WERI-Rb-1 (cell line): Measurements from ENCODE around the gene TMEM132D.

ENCODE experiments used
- DNase-seq: peaks from one replicate; pipeline ENCODE4 v3.0.0-alpha.2; 2020
- H3K27ac ChIP-seq: fragments of 250-450 bp; sonication (Bioruptor Pico); 2 replicates; pipeline ENCODE4 v1.5.1; 2020; ENCODE audit warnings: mild to moderate bottlenecking, moderate library complexity
- H3K27me3 ChIP-seq: fragments of 250-450 bp; sonication (Bioruptor Pico); 2 replicates; pipeline ENCODE4 v1.5.1; 2021; ENCODE audit warnings: mild to moderate bottlenecking, low read depth, moderate library complexity; ENCODE audit not compliant: insufficient read depth, severe bottlenecking
- H3K36me3 ChIP-seq: fragments of 250-450 bp; sonication (Bioruptor Pico); 2 replicates; pipeline ENCODE4 v1.5.1; 2020; ENCODE audit warnings: mild to moderate bottlenecking, moderate library complexity
- H3K4me3 ChIP-seq: 2 replicates; pipeline ENCODE4 v1.5.1; 2011; ENCODE audit warnings: low read depth, mild to moderate bottlenecking, control low read depth, low read length
- H3K9me3 ChIP-seq: fragments of 250-450 bp; sonication (Bioruptor Pico); 2 replicates; pipeline ENCODE4 v1.5.1; 2021; ENCODE audit warnings: mild to moderate bottlenecking, moderate library complexity; ENCODE audit not compliant: severe bottlenecking
- TF ChIP-seq, protein P1 (sequence below): IDR thresholded peaks from 2 replicates; pipeline ENCODE4 v1.5.1; 2011; ENCODE audit warnings: low read depth, mild to moderate bottlenecking, control low read depth, inconsistent platforms, low read length

The TMEM132D gene

DNA sequence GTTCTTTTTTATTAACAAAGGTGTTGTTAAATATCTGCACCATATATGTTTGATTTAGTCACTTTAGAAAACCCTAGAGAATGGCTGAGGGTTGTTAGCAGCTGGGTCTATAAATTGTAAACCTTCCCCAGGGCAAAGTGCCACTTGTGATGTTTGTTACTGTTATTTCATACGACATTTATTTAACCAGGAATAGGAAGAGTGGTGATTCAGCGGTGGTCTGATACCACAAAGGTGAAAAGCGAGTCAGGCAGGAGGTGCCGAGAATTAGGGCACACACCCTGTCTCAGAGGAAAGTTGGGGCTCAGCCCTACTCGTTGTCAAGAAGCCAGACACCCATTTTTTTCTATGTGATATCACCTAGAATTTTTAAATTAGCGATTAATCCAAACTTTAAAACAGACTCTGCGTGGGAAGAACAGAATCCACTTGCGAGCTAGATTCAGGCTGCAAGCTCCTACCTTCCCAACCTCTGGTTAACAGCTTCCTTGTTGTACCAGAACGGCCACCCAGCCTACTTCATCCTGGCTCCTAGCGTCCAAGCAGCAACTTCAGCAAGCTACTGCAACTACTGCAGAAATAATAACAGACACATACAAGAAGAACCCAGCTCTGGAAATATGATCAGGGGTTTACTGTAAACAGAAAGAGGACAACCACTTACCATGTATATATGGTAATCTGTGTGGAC, 126.7 kb downstream of the TMEM132D start:
- H3K4me3 ChIP-seq, result no peak overlapping the region
- TF ChIP-seq, protein P1, sequence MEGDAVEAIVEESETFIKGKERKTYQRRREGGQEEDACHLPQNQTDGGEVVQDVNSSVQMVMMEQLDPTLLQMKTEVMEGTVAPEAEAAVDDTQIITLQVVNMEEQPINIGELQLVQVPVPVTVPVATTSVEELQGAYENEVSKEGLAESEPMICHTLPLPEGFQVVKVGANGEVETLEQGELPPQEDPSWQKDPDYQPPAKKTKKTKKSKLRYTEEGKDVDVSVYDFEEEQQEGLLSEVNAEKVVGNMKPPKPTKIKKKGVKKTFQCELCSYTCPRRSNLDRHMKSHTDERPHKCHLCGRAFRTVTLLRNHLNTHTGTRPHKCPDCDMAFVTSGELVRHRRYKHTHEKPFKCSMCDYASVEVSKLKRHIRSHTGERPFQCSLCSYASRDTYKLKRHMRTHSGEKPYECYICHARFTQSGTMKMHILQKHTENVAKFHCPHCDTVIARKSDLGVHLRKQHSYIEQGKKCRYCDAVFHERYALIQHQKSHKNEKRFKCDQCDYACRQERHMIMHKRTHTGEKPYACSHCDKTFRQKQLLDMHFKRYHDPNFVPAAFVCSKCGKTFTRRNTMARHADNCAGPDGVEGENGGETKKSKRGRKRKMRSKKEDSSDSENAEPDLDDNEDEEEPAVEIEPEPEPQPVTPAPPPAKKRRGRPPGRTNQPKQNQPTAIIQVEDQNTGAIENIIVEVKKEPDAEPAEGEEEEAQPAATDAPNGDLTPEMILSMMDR, result no peak
- no peaks in the 10 kb centered on the region for H3K9me3 ChIP-seq
- DNase-seq, result no peak
- H3K36me3 ChIP-seq, result no peaks in the 10 kb centered on the region
- H3K27ac ChIP-seq, result no peak overlapping the region
- no peaks in the 10 kb centered on the region for H3K27me3 ChIP-seq

DNA sequence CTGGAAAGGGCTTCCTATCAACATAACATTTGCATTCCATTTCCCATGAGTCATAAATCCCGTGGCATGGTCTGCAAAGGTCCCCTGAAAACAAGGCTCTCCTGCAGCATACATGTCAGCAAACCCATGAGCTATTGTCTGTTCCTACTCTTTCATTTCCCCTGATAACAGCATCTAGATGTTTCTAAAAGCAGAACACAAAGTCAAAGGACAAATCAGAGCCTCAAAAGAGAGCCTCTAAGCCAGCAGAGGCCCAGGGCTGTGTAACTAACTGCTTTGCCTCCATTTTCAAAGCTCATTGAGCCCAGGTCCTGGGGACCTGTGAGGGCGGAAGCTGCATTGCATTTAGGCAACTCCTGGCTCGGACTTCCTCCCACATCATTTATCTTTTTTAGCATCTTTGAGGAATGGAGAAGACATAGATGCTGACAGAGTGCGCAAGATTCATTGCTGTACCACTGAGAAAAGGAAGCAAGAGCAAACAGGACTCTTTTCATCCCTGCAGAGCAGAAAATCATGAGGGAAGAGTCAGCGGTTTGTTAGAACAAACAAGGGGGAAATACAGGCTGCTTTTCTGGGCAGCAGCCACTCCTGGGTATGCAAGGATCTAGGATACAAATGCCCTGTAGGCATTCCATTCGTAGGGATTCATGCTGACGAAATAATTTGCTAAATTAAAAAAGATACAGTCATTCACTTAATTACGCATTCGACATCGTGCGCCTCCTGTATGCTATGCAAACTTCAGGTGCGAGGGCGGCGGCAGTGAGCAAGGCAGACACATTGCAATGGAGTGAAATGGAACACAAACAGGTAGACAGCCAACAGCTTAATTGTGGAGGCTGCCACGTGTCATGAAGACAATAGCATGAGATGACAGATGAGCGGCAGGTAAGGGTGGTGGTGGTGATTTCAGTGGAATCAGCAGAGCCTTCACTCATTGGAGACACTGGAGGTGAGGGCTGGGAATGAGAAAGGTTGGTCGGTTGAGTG, 131.0 kb downstream of the TMEM132D start:
- TF ChIP-seq, protein P1, result no peak
- DNase-seq, result no peak
- no peaks in the 10 kb centered on the region for H3K9me3 ChIP-seq
- no peak overlapping the region for H3K27ac ChIP-seq
- no peak overlapping the region for H3K4me3 ChIP-seq
- H3K27me3 ChIP-seq, result no peaks in the 10 kb centered on the region
- no peaks in the 10 kb centered on the region for H3K36me3 ChIP-seq

DNA sequence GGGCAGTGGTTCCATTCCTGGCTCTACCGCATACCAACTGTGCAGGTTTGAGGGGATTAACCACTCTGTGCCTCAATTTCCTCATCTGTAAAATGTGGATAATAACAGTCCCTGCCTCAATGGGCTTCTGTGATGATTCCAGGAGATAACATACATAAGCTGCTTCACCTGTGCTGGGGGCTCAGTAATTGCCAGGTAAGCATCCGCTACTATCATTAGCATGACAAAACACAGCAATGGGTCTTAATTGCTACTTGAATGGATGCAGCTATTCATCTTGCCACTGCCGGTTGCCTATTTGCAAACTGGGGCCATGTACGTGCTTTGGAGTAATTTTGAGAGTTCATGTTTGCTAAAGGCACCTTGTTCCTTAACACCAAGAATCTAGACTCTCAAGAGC, 132.6 kb downstream of the TMEM132D start:
- no peak for DNase-seq
- TF ChIP-seq, protein P1, result no peak
- no peak overlapping the region for H3K4me3 ChIP-seq
- H3K9me3 ChIP-seq, result no peaks in the 10 kb centered on the region
- H3K36me3 ChIP-seq, result no peaks in the 10 kb centered on the region
- H3K27ac ChIP-seq, result no peak overlapping the region
- H3K27me3 ChIP-seq, result no peaks in the 10 kb centered on the region

DNA sequence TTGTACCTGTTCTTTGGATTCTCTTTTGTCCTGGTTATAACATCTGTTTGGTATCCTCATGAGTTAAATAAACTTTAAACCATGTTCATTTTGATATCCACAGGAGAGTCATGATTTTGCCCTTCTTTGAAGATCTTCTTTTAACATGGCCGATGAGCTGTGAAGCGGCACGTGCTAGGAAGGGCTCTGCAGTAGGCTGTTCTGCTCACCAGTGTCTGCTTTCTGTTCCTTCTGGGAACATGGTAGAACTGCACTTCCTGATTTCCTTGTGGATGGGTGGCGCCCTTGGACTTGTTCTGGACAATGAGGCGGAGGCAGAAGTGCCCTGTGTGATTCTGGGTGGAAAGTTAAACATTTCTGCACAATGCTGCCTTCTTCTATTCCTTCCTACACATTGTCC, 138.1 kb downstream of the TMEM132D start:
- Histone ChIP-seq H3K27me3 (no peaks in the 10 kb centered on the region), H3K36me3 (no peaks in the 10 kb centered on the region), H3K27ac (no peak overlapping the region), H3K9me3 (no peaks in the 10 kb centered on the region), H3K4me3 (no peak overlapping the region)
- DNase-seq, result no peak
- TF ChIP-seq, protein P1, result no peak

DNA sequence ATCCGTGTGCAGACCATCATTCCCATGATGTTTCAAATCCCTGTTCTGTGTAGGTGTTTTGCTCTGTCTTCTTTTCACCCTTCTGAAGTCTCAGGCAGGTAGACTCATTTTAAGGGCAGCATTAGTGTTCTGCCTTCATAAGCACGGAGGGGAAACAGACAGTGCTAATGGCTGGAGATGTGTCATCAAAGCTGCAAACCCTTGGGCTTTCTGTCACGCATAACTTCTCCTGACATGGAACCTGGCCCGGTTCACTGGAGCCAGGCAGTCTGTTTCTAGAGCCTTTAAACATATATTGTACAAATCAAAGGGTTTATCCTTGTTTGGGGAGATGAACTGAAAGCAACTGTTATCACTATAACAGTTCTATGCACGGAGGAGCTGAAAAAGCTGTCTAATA, 141.4 kb downstream of the TMEM132D start:
- no peak overlapping the region for H3K4me3 ChIP-seq
- DNase-seq, result no peak
- no peaks in the 10 kb centered on the region for H3K9me3 ChIP-seq
- no peaks in the 10 kb centered on the region for H3K27me3 ChIP-seq
- no peak overlapping the region for H3K27ac ChIP-seq
- TF ChIP-seq, protein P1, result no peak
- H3K36me3 ChIP-seq, result no peaks in the 10 kb centered on the region
